Testis (tissue), 3 donors: Measurements from ENCODE around the gene HOXA3. TPM values are rescaled to one million over a fixed set of nuclear protein-coding genes. Genes with fewer than 3 reads are reported as not detected.

Experiments used
- DNase-seq: peaks from one replicate; pipeline ENCODE4 v3.0.0-alpha.2; 2019
- H3K27ac ChIP-seq, 2 donors: fragments of 200-600 bp; sonication (generic); one replicate each; pipeline ENCODE4 v1.5.1; 2019
- H3K27me3 ChIP-seq: fragments of 200-600 bp; sonication (generic); one replicate; pipeline ENCODE4 v1.5.1; 2019
- H3K36me3 ChIP-seq: fragments of 200-600 bp; sonication (generic); one replicate; pipeline ENCODE4 v1.5.1; 2017; ENCODE audit warnings: low read depth; ENCODE audit errors: missing control alignments
- H3K4me1 ChIP-seq: fragments of 200-600 bp; sonication (generic); one replicate; pipeline ENCODE4 v1.5.1; 2019
- H3K4me3 ChIP-seq, 2 donors: fragments of 200-600 bp; sonication (generic); one replicate each; pipeline ENCODE4 v1.5.1; 2017 to 2019
- H3K9me3 ChIP-seq: fragments of 200-600 bp; sonication (generic); one replicate; pipeline ENCODE4 v1.5.1; 2017
- POLR2A ChIP-seq: fragments of 450-650 bp; IDR thresholded peaks from one replicate; pipeline ENCODE4 v1.6.1; 2017; ENCODE audit warnings: antibody characterized with exemption, mild to moderate bottlenecking, moderate library complexity
- WGBS, 2 donors: methylation state at CpG; one replicate each; pipeline ENCODE4 v1.1.5; 2018; 5-methylcytosine and 5-hydroxymethylcytosine counted together
- intact Hi-C: fragments of 100-400 bp; cut with DNase I; formaldehyde crosslinking; loops from one replicate; pipeline ENCODE4 v1.15.1; 2023; ENCODE audit warnings: low total_unique reads
- polyA plus RNA-seq: library from polyadenylated mRNA; stranded (reverse); fragments of 350-450 nt; fragmentation: Illumina TruSeq; extraction: RNeasy Lipid Tissue Mini Kit (QIAGEN cat#74804); gene quantifications from one replicate; pipeline ENCODE4 v1.2.3, GENCODE V29; 2014; ENCODE audit warnings: low read depth, low replicate concordance; ENCODE audit not compliant: insufficient read depth
- total RNA-seq, 2 donors: library from RNA; depleted of rRNA; stranded (reverse); fragments of >200 nt; gene quantifications; one replicate each; pipeline ENCODE4 v1.2.3, GENCODE V29; 2016
- TF ChIP-seq, protein P1 (sequence below), 3 experiments: fragments of 450-650 bp in 2 of 3; fragments of 200-600 bp in 1 of 3; sonication (generic) in 1 of 3; IDR thresholded peaks; one replicate each; pipeline ENCODE4 v1.5.1; 2016 to 2019; ENCODE audit warnings: antibody characterized with exemption in 3 of 3, mild to moderate bottlenecking in 2 of 3, moderate library complexity in 1 of 3

HOXA3 gene
- total and polyA plus RNA-seq, 3 donors from 2014 or later = 0.93 to 2.8 (median 2.4) TPM

GRCh38 chr7:27172823-27173510 is 20.6 kb upstream of the HOXA3 start:
- Histone ChIP-seq H3K36me3 (no peaks in the 10 kb centered on the region), H3K9me3 (no peaks in the 10 kb centered on the region), H3K4me1 (peaks cover 12% of the 10 kb centered on the region), H3K4me3 (peak overlapping the region; percentile 39 to 53), H3K27ac (no peak overlapping the region), H3K27me3 (no peaks in the 10 kb centered on the region)
- intact Hi-C loops = no loop called here
- WGBS, 2 donors = 0 to 5% methylated on average over 8 to 52 of the region's 58 CpGs
- DNase-seq = no peak
- TF ChIP-seq, protein P1, sequence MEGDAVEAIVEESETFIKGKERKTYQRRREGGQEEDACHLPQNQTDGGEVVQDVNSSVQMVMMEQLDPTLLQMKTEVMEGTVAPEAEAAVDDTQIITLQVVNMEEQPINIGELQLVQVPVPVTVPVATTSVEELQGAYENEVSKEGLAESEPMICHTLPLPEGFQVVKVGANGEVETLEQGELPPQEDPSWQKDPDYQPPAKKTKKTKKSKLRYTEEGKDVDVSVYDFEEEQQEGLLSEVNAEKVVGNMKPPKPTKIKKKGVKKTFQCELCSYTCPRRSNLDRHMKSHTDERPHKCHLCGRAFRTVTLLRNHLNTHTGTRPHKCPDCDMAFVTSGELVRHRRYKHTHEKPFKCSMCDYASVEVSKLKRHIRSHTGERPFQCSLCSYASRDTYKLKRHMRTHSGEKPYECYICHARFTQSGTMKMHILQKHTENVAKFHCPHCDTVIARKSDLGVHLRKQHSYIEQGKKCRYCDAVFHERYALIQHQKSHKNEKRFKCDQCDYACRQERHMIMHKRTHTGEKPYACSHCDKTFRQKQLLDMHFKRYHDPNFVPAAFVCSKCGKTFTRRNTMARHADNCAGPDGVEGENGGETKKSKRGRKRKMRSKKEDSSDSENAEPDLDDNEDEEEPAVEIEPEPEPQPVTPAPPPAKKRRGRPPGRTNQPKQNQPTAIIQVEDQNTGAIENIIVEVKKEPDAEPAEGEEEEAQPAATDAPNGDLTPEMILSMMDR (IDR thresholded peaks at IDR 0.05) = no peak
- TF ChIP-seq POLR2A = no peak

- DNase-seq = no peak
- Histone ChIP-seq H3K27me3 (no peaks in the 10 kb centered on the region), H3K4me1 (peaks cover 12% of the 10 kb centered on the region), H3K36me3 (no peaks in the 10 kb centered on the region), H3K27ac (no peak overlapping the region), H3K4me3 (no peak overlapping the region), H3K9me3 (no peaks in the 10 kb centered on the region)
- WGBS, 2 donors = 18 to 19% methylated on average over 9 to 10 of the region's 10 CpGs
- intact Hi-C loops = no loop called here
- TF ChIP-seq POLR2A = no peak
- TF ChIP-seq, protein P1 (IDR thresholded peaks at IDR 0.05) = no peak
These were observed 20.0 kb upstream of the HOXA3 start for GRCh38 chr7:27172315-27172774.

DNA sequence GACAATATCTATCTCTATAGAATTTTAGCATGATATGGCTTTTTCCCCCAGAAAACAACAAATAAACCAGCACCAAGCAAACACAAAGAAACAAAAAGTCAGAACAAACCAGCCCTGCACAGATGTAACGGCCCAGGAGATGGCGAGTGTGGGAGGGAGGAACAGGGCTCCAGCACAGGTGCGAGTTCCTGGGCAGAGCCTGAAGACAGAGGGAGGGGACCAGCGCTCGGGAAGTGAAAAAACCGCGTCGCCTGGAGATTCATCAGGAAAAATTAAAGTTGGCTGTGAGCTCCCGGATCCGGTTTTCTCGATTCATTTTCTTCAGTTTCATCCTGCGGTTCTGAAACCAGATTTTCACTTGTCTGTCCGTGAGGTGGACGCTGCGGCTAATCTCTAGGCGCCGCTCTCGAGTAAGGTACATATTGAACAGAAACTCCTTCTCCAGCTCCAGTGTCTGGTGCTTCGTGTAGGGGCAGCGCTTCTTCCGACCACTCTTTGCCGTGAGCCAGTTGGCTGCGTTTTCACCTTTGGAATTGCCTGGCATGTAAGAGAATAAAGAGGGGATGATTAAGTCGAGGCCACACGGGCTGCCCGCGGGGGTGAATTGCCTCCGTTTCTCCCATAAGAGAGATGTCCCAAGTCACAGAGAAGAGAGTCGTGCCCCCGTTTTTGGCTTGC is 19.4 kb upstream of the HOXA3 start:
- H3K36me3 ChIP-seq = no peaks in the 10 kb centered on the region
- peaks cover under 1% of the 10 kb centered on the region for H3K27me3 ChIP-seq
- TF ChIP-seq, protein P1 (IDR thresholded peaks at IDR 0.05) = no peak
- no peak for TF ChIP-seq POLR2A
- WGBS, 2 donors = 12 to 13% methylated on average over 30 of the region's 30 CpGs
- peaks cover 12% of the 10 kb centered on the region for H3K4me1 ChIP-seq
- H3K9me3 ChIP-seq = no peaks in the 10 kb centered on the region
- H3K27ac ChIP-seq = no peak overlapping the region
- no peak overlapping the region for H3K4me3 ChIP-seq
- no peak for DNase-seq
- intact Hi-C loops = no loop called here

GRCh38 chr7:27171325-27171636 is 18.9 kb upstream of the HOXA3 start:
- TF ChIP-seq, protein P1 (IDR thresholded peaks at IDR 0.05) = no peak
- TF ChIP-seq POLR2A = no peak
- Histone ChIP-seq H3K4me1 (peaks cover 12% of the 10 kb centered on the region), H3K27me3 (peaks cover 4% of the 10 kb centered on the region), H3K9me3 (no peaks in the 10 kb centered on the region), H3K27ac (no peak overlapping the region), H3K36me3 (no peaks in the 10 kb centered on the region), H3K4me3 (no peak overlapping the region)
- 43 to 51% methylated on average over 8 of the region's 8 CpGs for WGBS, 2 donors
- DNase-seq = no peak
- intact Hi-C loops = no loop called here
